Measurements from ENCODE around the gene ERC2.

The ERC2 gene

DNA sequence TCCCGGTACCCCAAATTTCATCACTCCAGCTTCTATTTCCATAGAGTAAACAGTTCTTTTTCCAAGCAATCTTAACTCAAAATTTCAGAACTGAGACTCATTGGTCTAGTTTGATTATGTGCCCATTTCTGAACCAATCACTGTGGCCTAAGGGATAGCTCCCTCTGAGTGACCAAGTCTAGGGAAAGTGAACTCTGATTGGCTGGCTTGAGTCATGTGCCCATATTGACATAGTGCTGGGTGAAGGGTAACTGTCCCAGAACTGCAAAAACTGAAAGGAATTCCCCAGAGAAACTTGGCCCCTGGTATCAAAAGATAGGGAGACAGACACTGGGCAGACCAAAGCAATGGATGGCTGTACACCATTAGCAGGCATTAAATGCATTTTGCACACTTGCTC lies 810.0 kb downstream of the ERC2 start:
- Histone ChIP-seq H3K9me2 (replicated peaks; ENCODE audit: insufficient read depth, low read length) (no peaks in the 10 kb centered on the region), H3K27ac (ENCODE audit: low read depth, low read length) (no peak overlapping the region), H2AFZ (ENCODE audit: low read depth, low read length, severe bottlenecking) (no peak overlapping the region), H3K4me2 (ENCODE audit: low read depth, low read length, poor library complexity, severe bottlenecking) (no peak overlapping the region), H3K9ac (ENCODE audit: low read length) (no peak overlapping the region), H3K27me3 (ENCODE audit: low read length) (no peaks in the 10 kb centered on the region), H3F3A (ENCODE audit: insufficient read depth) (no peaks in the 10 kb centered on the region), H3K9me3 (ENCODE audit: insufficient read depth, low read length) (no peaks in the 10 kb centered on the region), H3K4me3 (ENCODE audit: insufficient read depth, low read length, poor library complexity, severe bottlenecking) (no peak overlapping the region), H3K36me3 (ENCODE audit: low read length) (no peaks in the 10 kb centered on the region), H4K20me1 (ENCODE audit: low read depth, low read length) (no peaks in the 10 kb centered on the region), H3K79me2 (ENCODE audit: insufficient read depth, low read length) (no peaks in the 10 kb centered on the region)
- TF ChIP-seq EZH2phosphoT487 (conservative IDR thresholded peaks at IDR 0.05; ENCODE audit: low read length) = no peak
- TF ChIP-seq, protein P1, sequence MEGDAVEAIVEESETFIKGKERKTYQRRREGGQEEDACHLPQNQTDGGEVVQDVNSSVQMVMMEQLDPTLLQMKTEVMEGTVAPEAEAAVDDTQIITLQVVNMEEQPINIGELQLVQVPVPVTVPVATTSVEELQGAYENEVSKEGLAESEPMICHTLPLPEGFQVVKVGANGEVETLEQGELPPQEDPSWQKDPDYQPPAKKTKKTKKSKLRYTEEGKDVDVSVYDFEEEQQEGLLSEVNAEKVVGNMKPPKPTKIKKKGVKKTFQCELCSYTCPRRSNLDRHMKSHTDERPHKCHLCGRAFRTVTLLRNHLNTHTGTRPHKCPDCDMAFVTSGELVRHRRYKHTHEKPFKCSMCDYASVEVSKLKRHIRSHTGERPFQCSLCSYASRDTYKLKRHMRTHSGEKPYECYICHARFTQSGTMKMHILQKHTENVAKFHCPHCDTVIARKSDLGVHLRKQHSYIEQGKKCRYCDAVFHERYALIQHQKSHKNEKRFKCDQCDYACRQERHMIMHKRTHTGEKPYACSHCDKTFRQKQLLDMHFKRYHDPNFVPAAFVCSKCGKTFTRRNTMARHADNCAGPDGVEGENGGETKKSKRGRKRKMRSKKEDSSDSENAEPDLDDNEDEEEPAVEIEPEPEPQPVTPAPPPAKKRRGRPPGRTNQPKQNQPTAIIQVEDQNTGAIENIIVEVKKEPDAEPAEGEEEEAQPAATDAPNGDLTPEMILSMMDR (IDR thresholded peaks at IDR 0.05; ENCODE audit: insufficient read depth, low read length, poor library complexity, severe bottlenecking) = no peak

DNA sequence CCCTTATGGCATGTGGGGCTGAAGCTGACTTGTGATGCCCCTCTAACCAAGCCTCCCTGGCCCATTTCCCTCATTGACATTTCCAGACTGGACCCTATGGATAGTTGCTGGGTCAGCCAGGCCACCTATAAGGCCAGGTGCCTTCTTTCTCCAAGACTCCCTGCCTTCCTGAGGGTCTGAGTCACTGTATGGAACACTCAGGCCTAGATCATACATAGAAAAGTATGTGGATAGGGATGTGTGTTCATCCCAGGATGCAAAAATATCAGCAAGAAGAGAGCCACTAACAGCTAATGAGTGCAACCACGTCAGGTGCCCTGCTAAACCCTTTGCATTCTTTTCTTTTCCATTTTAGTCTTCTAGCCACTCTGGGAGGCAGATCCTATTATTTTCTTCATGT lies 812.7 kb downstream of the ERC2 start:
- Histone ChIP-seq H3K4me3 (ENCODE audit: insufficient read depth, low read length, poor library complexity, severe bottlenecking) (no peak overlapping the region), H3K27me3 (ENCODE audit: low read length) (no peaks in the 10 kb centered on the region), H3K9me3 (ENCODE audit: insufficient read depth, low read length) (no peaks in the 10 kb centered on the region), H3K79me2 (ENCODE audit: insufficient read depth, low read length) (no peaks in the 10 kb centered on the region), H3K9me2 (replicated peaks; ENCODE audit: insufficient read depth, low read length) (no peaks in the 10 kb centered on the region), H3K9ac (ENCODE audit: low read length) (no peak overlapping the region), H3K27ac (ENCODE audit: low read depth, low read length) (no peak overlapping the region), H3K36me3 (ENCODE audit: low read length) (no peaks in the 10 kb centered on the region), H4K20me1 (ENCODE audit: low read depth, low read length) (no peaks in the 10 kb centered on the region), H3K4me2 (ENCODE audit: low read depth, low read length, poor library complexity, severe bottlenecking) (no peak overlapping the region), H2AFZ (ENCODE audit: low read depth, low read length, severe bottlenecking) (no peak overlapping the region), H3F3A (ENCODE audit: insufficient read depth) (no peaks in the 10 kb centered on the region)
- TF ChIP-seq, protein P1 (IDR thresholded peaks at IDR 0.05; ENCODE audit: insufficient read depth, low read length, poor library complexity, severe bottlenecking) = no peak
- no peak for TF ChIP-seq EZH2phosphoT487 (conservative IDR thresholded peaks at IDR 0.05; ENCODE audit: low read length)

DNA sequence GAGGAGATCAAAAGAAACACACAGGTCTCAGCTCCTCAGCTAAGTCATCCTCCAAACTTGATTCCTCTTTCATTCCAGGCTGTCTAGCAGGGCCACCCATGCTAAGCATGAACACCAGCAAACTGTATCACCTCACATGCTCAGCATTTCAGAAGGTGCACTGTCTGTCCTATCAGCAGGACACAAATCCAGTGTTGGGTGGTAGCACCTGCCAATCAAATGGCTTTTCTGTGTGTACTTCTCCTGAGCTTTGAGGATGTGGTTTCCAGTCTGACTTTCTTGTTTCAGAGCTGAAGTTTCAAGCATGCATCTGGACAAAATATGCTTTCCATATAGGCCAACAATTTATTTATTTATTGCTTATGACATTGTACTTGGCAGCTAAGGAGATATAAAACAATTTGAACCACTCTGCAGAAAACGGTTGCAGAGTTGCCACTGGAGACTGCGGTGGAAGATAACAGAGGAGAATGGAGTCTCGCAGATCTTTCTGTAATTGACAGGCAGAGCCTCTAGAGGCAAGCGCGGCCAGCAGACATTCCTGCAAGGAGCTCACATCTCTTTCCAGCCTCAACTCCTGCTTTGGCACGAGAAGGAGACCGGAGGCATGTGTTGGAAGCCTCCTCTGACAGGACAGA lies 814.0 kb downstream of the ERC2 start:
- no peak overlapping the region for H3K27ac ChIP-seq (ENCODE audit: low read depth, low read length)
- H3K27me3 ChIP-seq (ENCODE audit: low read length) = no peaks in the 10 kb centered on the region
- no peak overlapping the region for H3K9ac ChIP-seq (ENCODE audit: low read length)
- no peak overlapping the region for H2AFZ ChIP-seq (ENCODE audit: low read depth, low read length, severe bottlenecking)
- no peaks in the 10 kb centered on the region for H3K36me3 ChIP-seq (ENCODE audit: low read length)
- no peaks in the 10 kb centered on the region for H3K9me3 ChIP-seq (ENCODE audit: insufficient read depth, low read length)
- H3K9me2 ChIP-seq (replicated peaks; ENCODE audit: insufficient read depth, low read length) = no peaks in the 10 kb centered on the region
- H3K79me2 ChIP-seq (ENCODE audit: insufficient read depth, low read length) = no peaks in the 10 kb centered on the region
- no peak for TF ChIP-seq EZH2phosphoT487 (conservative IDR thresholded peaks at IDR 0.05; ENCODE audit: low read length)
- TF ChIP-seq, protein P1 (IDR thresholded peaks at IDR 0.05; ENCODE audit: insufficient read depth, low read length, poor library complexity, severe bottlenecking) = no peak
- H3K4me2 ChIP-seq (ENCODE audit: low read depth, low read length, poor library complexity, severe bottlenecking) = no peak overlapping the region
- H3K4me3 ChIP-seq (ENCODE audit: insufficient read depth, low read length, poor library complexity, severe bottlenecking) = no peak overlapping the region
- no peaks in the 10 kb centered on the region for H3F3A ChIP-seq (ENCODE audit: insufficient read depth)
- no peaks in the 10 kb centered on the region for H4K20me1 ChIP-seq (ENCODE audit: low read depth, low read length)

All from SU-DHL-6 (cell line).